Astrocyte of the spinal cord (primary cell): Measurements from ENCODE around the gene CFAP58.
A peak's percentile ranks its signal among the peaks of the same experiment; 100 is the strongest.

Experiments
- DNase-seq: peaks from one replicate; pipeline ENCODE4 v3.0.0; 2011; ENCODE audit warnings: low read depth, low spot score
- H3K4me3 ChIP-seq: 2 replicates; pipeline ENCODE4 v1.5.1; 2011; ENCODE audit warnings: low read depth, mild to moderate bottlenecking, low read length, moderate library complexity
- in situ Hi-C: cut with HindIII; loops from 2 replicates; pipeline ENCODE4 v1.10.0; 2017; ENCODE audit warnings: low sequenced_read_pairs
- TF ChIP-seq, protein P1 (sequence below): IDR thresholded peaks from 2 replicates; pipeline ENCODE4 v1.5.1; 2012; ENCODE audit warnings: low read depth, mild to moderate bottlenecking, low read length, inconsistent platforms

CFAP58 gene

DNA sequence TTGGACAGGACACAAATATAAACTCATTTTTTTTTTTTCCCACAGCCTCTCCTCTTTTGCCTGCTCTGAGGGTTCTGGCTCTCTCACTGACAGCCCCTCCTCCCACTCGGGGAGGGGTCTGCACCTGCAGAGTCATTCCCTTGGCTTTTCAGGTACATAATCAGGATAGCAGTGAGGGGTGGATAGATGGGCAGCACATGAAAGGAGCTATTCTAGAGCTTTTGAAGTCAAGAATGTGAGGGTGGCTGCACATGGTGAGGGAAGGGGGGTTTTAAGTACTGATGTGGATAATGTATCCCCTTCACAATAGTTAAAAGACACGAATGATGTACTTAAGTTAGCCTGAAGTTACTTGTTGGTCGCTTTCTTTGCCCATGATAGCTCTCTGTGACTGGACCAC lies 76.2 kb downstream of the CFAP58 start:
- in situ Hi-C loops, result no loop called here
- DNase-seq, result no peak
- TF ChIP-seq, protein P1, sequence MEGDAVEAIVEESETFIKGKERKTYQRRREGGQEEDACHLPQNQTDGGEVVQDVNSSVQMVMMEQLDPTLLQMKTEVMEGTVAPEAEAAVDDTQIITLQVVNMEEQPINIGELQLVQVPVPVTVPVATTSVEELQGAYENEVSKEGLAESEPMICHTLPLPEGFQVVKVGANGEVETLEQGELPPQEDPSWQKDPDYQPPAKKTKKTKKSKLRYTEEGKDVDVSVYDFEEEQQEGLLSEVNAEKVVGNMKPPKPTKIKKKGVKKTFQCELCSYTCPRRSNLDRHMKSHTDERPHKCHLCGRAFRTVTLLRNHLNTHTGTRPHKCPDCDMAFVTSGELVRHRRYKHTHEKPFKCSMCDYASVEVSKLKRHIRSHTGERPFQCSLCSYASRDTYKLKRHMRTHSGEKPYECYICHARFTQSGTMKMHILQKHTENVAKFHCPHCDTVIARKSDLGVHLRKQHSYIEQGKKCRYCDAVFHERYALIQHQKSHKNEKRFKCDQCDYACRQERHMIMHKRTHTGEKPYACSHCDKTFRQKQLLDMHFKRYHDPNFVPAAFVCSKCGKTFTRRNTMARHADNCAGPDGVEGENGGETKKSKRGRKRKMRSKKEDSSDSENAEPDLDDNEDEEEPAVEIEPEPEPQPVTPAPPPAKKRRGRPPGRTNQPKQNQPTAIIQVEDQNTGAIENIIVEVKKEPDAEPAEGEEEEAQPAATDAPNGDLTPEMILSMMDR, result no peak
- H3K4me3 ChIP-seq, result no peak overlapping the region

DNA sequence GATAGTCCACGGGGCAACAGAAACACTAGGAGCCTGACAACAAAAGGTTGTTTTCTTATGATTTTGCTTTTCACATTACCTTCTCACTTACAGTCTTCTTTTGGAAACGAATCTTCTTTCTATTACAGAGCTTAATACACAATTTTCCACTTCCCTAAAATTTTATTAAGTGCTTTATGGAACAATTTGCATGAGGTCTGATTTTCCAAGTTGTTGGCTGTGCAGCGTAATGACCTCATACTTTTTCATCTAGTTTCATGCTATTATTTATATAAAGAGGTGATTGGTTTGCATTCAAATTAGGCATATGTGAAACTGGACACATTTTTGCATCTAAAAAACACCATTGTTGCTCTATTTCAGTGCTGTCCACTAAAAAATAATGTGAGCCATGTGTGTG lies 76.7 kb downstream of the CFAP58 start:
- DNase-seq, result no peak
- in situ Hi-C loops, result no loop called here
- H3K4me3 ChIP-seq, result no peak overlapping the region
- TF ChIP-seq, protein P1, result no peak

DNA sequence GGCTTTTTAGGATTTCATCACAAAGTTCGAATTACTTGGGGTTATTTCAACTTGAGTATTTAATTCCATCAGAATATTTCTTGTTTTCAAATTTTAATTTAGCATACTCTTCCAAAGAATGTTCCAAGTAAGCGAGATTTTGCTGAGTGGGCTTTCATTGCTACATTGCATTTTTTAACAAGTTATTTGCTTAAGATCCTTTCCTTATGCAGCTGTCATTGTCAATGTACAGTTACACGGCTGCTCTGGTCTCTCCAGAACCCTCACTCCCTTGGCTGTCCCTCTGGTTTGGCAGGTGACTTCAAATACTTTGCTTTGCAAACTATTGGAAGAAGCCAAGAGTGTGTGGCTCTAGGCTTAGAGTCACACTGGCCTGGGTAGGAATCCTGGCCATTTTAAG lies 80.0 kb downstream of the CFAP58 start:
- in situ Hi-C loops, result no loop called here
- TF ChIP-seq, protein P1, result no peak
- no peak for DNase-seq
- H3K4me3 ChIP-seq, result no peak overlapping the region

DNA sequence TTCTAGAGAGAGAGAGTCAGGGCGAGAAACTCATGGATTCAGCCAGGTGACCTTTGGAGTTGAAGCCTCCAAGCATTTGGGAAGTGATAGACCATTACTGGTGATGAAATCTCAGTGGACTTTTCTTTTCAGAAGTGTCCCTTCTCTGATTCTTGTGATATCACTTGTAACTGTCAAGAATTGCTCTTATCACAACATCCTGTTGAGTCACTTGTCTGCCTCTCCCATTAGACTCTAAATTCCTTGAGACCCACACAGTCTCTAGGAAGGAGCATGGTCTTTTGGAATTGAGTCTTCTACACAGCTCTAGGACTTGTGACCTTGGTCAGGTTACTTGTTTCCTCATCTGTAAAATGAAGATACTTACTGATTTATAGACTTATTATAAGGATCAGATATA lies 81.0 kb downstream of the CFAP58 start:
- TF ChIP-seq, protein P1, result no peak
- H3K4me3 ChIP-seq, result no peak overlapping the region
- no peak for DNase-seq
- in situ Hi-C loops, result no loop called here

DNA sequence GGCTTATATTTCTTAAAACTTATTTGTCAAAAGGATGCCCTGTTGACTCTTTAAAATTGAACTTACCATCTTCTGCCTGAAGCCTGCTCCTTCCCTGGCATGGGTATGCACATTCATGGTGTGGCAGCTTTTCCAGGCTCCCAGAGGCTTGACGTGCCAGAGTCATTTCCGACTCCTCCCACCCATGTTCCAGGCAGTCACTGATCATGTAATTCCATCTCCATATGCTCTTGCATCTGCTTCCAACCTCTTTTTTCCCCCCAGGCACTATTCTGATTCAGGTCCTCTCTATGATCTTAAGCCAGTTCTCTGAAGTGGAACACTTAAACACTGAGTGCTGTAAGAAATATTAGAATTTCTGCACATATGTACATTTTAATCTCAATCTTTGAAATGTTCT lies 82.2 kb downstream of the CFAP58 start:
- no peak overlapping the region for H3K4me3 ChIP-seq
- TF ChIP-seq, protein P1, result no peak
- no peak for DNase-seq
- in situ Hi-C loops, result no loop called here

DNA sequence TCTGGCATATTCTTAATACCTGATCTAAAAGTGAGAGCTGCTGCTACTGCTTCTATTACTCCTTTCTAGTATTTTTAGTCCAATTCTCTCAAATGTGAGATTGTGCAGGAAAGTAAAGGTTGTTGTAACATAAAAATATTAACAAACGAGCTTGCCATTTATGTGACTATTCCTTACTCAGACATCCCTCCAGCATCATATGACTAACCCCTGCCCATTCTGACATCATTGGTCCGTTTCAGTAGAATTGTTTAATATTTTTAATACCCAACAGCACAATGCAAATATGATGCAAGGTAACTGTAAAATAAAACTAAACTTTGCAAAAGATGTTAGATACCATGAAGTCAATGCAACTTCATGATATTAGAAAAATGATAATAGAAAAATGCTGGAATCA lies 83.6 kb downstream of the CFAP58 start:
- TF ChIP-seq, protein P1, result no peak
- no peak for DNase-seq
- in situ Hi-C loops, result no loop called here
- H3K4me3 ChIP-seq, result no peak overlapping the region

DNA sequence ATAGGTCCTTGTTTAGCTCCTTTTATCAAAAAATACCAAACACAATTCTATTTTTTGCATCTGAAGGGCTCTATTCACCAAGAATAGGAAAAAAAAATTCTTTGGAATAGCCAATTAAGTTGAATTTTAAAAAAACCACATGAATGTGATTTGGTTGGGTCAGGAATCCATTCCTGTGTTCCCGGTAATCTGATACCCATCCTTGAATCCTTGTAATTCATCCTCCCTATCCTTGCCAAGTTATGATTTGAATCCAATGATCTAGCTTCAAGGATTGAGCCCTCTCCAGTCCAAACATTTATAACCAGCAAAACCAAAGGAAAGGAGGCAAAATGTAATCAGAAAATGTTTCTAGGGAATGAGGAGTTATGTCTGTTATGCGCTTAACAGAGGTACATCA lies 86.6 kb downstream of the CFAP58 start:
- peak; percentile 27 for DNase-seq
- H3K4me3 ChIP-seq, result no peak overlapping the region
- TF ChIP-seq, protein P1, result no peak
- in situ Hi-C loops, result no loop called here
